Measurements from ENCODE around the gene SNRPA. TPM values are rescaled to one million over a fixed set of nuclear protein-coding genes. Genes with fewer than 3 reads are reported as not detected.

SNRPA gene
- polyA plus RNA-seq, 1 experiment = 167 TPM

DNA sequence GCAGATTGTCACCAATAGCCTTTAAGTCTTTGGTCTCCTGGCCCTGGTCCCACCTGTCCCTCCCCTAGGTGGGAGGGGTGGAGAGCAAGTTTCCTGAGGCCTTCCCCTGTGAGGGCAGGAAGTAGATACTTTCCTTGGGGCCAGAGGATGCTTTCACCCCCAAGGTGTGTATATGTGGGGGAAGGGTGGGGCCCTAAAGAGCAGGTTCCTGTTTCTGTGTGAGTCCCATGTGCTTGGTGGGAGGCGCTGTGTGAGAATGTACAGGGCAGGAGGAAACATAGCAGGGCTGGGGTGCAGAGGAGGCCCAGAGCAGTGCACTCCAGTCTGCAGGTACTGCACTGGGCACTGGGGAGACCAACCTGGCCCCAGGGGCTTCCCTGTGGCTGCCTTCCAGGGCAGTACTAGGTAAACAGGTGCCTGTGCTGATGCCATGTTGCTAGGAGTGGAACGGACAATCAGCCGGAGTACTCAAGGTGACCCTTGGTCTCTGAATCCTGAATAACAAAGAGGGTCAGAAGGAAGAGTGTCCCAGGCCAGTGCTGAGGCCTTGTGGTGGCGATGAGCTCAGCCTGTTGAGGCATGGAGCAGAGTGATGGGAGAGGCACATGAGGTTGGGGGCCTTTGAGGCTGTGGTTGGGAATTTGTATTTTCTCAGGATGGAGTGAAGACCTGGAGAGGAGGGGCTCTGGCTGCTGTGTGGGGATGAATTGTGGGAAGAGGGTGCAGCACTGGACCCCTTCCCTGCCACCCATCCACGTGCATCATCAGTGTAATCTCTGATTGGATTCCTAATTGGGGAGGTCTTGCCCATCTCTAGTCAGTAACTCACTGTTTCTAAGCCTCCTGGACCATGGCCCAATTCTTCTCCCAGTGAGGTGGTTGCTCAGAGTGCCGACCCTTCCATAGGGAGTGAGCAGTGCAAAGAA, 53.1 kb downstream of the SNRPA start:
- POLR2A ChIA-PET = no interaction called here
- CTCF ChIA-PET = interaction anchor here (1.8 to 5.1 kb wide), 3 partner anchors 87 to 169 kb away, joined by 5 to 49 read pairs (median 12); partner anchors contain the start of genes COQ8B and ITPKC
- H3K36me3 ChIP-seq (ENCODE audit: control insufficient read depth, insufficient read depth, low read length) = peaks cover 35% of the 10 kb centered on the region
- no peak for DNase-seq (ENCODE audit: low read depth)
- TF ChIP-seq, protein P1, sequence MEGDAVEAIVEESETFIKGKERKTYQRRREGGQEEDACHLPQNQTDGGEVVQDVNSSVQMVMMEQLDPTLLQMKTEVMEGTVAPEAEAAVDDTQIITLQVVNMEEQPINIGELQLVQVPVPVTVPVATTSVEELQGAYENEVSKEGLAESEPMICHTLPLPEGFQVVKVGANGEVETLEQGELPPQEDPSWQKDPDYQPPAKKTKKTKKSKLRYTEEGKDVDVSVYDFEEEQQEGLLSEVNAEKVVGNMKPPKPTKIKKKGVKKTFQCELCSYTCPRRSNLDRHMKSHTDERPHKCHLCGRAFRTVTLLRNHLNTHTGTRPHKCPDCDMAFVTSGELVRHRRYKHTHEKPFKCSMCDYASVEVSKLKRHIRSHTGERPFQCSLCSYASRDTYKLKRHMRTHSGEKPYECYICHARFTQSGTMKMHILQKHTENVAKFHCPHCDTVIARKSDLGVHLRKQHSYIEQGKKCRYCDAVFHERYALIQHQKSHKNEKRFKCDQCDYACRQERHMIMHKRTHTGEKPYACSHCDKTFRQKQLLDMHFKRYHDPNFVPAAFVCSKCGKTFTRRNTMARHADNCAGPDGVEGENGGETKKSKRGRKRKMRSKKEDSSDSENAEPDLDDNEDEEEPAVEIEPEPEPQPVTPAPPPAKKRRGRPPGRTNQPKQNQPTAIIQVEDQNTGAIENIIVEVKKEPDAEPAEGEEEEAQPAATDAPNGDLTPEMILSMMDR (IDR thresholded peaks at IDR 0.05; ENCODE audit: insufficient read depth, low read depth, low read length) = no peak
- H3K4me3 ChIP-seq (ENCODE audit: low read depth, low read length) = no peak overlapping the region
- H3K27me3 ChIP-seq (ENCODE audit: control insufficient read depth, insufficient read depth, low read length) = no peaks in the 10 kb centered on the region

DNA sequence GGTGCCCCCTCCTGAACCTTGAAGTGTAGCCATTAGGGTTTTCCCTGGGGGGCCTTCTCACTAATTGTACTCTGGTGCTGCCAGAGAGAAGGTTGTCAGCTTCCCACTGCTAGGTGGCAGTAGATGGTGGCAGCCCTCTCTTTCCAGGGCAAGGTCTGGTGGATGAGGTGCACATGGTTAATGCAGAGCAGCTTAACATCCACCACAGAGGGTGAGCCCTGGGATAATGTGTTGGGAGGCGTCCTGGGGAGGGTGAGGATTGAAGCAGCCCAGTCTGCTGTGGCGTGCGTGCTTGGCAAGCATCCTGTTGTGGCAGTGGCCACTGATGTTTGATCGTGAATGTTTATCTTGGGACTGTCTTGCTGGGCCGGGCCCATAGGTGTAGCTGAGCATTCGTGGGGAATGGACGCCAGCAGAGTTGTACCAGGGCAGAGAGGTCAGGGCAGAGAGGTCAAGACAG, 53.8 kb downstream of the SNRPA start:
- Histone ChIP-seq H3K36me3 (ENCODE audit: control insufficient read depth, insufficient read depth, low read length) (peaks cover 39% of the 10 kb centered on the region), H3K4me3 (ENCODE audit: low read depth, low read length) (no peak overlapping the region), H3K27me3 (ENCODE audit: control insufficient read depth, insufficient read depth, low read length) (no peaks in the 10 kb centered on the region)
- ChIA-PET POLR2A (no interaction called here), CTCF (interaction anchor here (1.8 to 5.1 kb wide), 3 partner anchors 88 to 170 kb away, joined by 5 to 49 read pairs (median 12); partner anchors contain the start of genes COQ8B and ITPKC)
- no peak for DNase-seq (ENCODE audit: low read depth)
- TF ChIP-seq, protein P1 (IDR thresholded peaks at IDR 0.05; ENCODE audit: insufficient read depth, low read depth, low read length) = peak; percentile 23; the same call in 1 of the 2 replicates

DNA sequence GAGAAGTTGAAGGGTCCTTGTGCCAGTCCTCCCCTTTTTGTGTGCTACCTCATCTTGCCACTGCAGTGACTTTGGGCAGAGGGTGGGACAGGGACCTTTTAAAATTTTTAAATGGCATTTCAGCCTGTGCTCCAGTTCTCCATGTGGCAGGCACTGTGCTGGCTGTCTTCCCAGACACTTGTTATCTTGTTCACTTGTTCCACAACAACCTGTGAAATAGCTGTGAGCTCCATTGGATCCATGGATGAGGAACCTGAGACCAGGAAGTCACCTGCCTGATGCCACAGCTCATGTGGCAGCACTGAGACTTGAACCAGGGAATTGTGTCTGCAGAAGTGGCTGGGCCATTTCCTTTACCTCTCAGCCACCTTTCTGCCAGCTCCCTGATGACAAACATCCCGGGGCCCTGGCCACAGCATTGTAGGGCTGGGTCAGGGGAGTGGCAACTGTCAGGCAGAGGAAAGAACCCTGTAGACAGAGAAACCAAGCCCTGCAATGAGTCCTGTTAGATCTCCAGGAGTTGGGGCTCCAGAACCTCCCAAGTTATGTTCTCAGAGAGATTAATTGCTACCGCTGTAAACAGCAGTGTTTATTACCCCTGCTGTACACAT, 54.4 kb downstream of the SNRPA start:
- no peak for DNase-seq (ENCODE audit: low read depth)
- ChIA-PET CTCF (interaction anchor here (1.8 to 5.1 kb wide), 3 partner anchors 88 to 171 kb away, joined by 5 to 49 read pairs (median 12); partner anchors contain the start of genes COQ8B and ITPKC), POLR2A (no interaction called here)
- H3K27me3 ChIP-seq (ENCODE audit: control insufficient read depth, insufficient read depth, low read length) = no peaks in the 10 kb centered on the region
- TF ChIP-seq, protein P1 (IDR thresholded peaks at IDR 0.05; ENCODE audit: insufficient read depth, low read depth, low read length) = no peak
- no peak overlapping the region for H3K4me3 ChIP-seq (ENCODE audit: low read depth, low read length)
- H3K36me3 ChIP-seq (ENCODE audit: control insufficient read depth, insufficient read depth, low read length) = peaks cover 38% of the 10 kb centered on the region

DNA sequence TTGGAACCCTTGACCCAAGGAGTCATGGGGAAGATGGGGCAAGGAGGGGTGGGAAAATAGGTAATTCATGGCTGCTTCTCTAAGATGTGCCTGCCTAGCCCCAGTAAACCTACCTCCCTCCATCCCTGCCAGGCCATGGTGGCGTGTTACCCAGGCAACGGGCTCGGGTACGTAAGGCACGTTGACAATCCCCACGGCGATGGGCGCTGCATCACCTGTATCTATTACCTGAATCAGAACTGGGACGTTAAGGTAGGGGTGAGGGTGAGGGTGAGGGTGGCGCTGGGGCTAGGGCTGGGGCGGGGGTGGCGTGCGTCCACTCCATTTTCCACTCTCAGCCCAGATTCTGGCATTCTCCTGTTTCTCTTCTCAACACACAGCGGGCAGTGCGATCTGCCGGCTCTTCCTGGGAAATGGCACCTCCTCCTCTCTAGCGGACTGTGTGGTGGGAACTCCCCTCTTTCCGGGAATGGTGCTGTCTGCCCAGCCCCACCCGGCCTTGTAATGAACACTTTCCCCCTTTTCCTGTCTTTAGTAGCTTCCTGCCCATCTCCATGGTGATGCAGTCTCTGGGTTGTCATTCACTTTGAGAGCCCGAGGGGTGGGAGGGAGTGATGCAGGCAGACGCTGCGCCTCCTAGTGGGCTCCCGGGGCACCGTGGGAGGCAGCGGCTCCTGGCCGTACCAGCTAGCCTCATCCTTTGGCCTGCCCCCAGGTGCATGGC, 55.6 kb downstream of the SNRPA start:
- Histone ChIP-seq H3K36me3 (ENCODE audit: control insufficient read depth, insufficient read depth, low read length) (peaks cover 30% of the 10 kb centered on the region), H3K27me3 (ENCODE audit: control insufficient read depth, insufficient read depth, low read length) (no peaks in the 10 kb centered on the region), H3K4me3 (ENCODE audit: low read depth, low read length) (no peak overlapping the region)
- ChIA-PET POLR2A (no interaction called here), CTCF (interaction anchor here (0.5 to 5.1 kb wide), 23 partner anchors 8 to 155 kb away, joined by 3 to 49 read pairs (median 4); partner anchors contain the start of genes ACTMAP, COQ8B, EGLN2 and ITPKC)
- DNase-seq (ENCODE audit: low read depth) = peak; percentile 86
- TF ChIP-seq, protein P1 (IDR thresholded peaks at IDR 0.05; ENCODE audit: insufficient read depth, low read depth, low read length) = peak; percentile 95

Measured in BJ (cell line).